ENCODE results near the gene DCTN1.

The DCTN1 gene

GRCh38 chr2:74420006-74420405, 39.9 kb upstream of the DCTN1 start:
- H2AK5ac ChIP-seq (ENCODE audit: low read length) = no peak overlapping the region
- H3K4me1 ChIP-seq (ENCODE audit: control insufficient read depth, low read depth, low read length) = no peaks in the 10 kb centered on the region
- H3K56ac ChIP-seq (ENCODE audit: low read length) = no peak overlapping the region
- no peaks in the 10 kb centered on the region for H3K27me3 ChIP-seq (ENCODE audit: insufficient read depth, low read length, poor library complexity)
- H3K18ac ChIP-seq (ENCODE audit: low read length) = no peak overlapping the region
- H2BK5ac ChIP-seq (ENCODE audit: low read length) = no peak overlapping the region
- DNase-seq = no peak
- no peak overlapping the region for H3K4me2 ChIP-seq (ENCODE audit: low read length)
- H3K79me2 ChIP-seq (ENCODE audit: control insufficient read depth, insufficient read depth, low read length) = no peaks in the 10 kb centered on the region
- H3K79me1 ChIP-seq (ENCODE audit: low read length) = no peaks in the 10 kb centered on the region
- no peak overlapping the region for H3K9ac ChIP-seq (ENCODE audit: low read length)
- H3K4ac ChIP-seq (ENCODE audit: low read depth, low read length) = no peak overlapping the region
- no peak overlapping the region for H4K8ac ChIP-seq (ENCODE audit: low read depth, low read length)
- no peak overlapping the region for H2BK15ac ChIP-seq (replicated peaks; ENCODE audit: low read depth)
- no peak overlapping the region for H3K27ac ChIP-seq (ENCODE audit: low read depth, low read length)
- H3K23ac ChIP-seq (ENCODE audit: low read length) = no peak overlapping the region
- no CpG with 5 or more reads among the region's 2 CpGs for WGBS (ENCODE audit: extremely low coverage, insufficient coverage, low lambda C conversion rate)
- H4K5ac ChIP-seq (ENCODE audit: low read length) = no peak overlapping the region
- no peaks in the 10 kb centered on the region for H3K36me3 ChIP-seq (ENCODE audit: control insufficient read depth, insufficient read depth, low read length)
- H3K4me3 ChIP-seq (ENCODE audit: low read length) = no peak overlapping the region
- no peak overlapping the region for H2BK120ac ChIP-seq (ENCODE audit: low read depth, low read length)

GRCh38 chr2:74419345-74419744, 39.2 kb upstream of the DCTN1 start:
- Histone ChIP-seq H2BK15ac (replicated peaks; ENCODE audit: low read depth) (no peak overlapping the region), H3K9ac (ENCODE audit: low read length) (no peak overlapping the region), H3K27ac (ENCODE audit: low read depth, low read length) (no peak overlapping the region), H3K36me3 (ENCODE audit: control insufficient read depth, insufficient read depth, low read length) (no peaks in the 10 kb centered on the region), H2BK120ac (ENCODE audit: low read depth, low read length) (no peak overlapping the region), H3K4me1 (ENCODE audit: control insufficient read depth, low read depth, low read length) (no peaks in the 10 kb centered on the region), H2AK5ac (ENCODE audit: low read length) (no peak overlapping the region), H3K56ac (ENCODE audit: low read length) (no peak overlapping the region), H3K23ac (ENCODE audit: low read length) (no peak overlapping the region), H3K79me2 (ENCODE audit: control insufficient read depth, insufficient read depth, low read length) (no peaks in the 10 kb centered on the region), H4K8ac (ENCODE audit: low read depth, low read length) (no peak overlapping the region), H3K79me1 (ENCODE audit: low read length) (no peaks in the 10 kb centered on the region), H3K4me3 (ENCODE audit: low read length) (no peak overlapping the region), H3K18ac (ENCODE audit: low read length) (no peak overlapping the region), H4K5ac (ENCODE audit: low read length) (no peak overlapping the region), H3K4ac (ENCODE audit: low read depth, low read length) (no peak overlapping the region), H2BK5ac (ENCODE audit: low read length) (no peak overlapping the region), H3K4me2 (ENCODE audit: low read length) (no peak overlapping the region), H3K27me3 (ENCODE audit: insufficient read depth, low read length, poor library complexity) (no peaks in the 10 kb centered on the region)
- WGBS (ENCODE audit: extremely low coverage, insufficient coverage, low lambda C conversion rate) = no CpG with 5 or more reads among the region's 1 CpG
- DNase-seq = no peak

GRCh38 chr2:74418312-74418711, 38.2 kb upstream of the DCTN1 start:
- no peak overlapping the region for H2BK15ac ChIP-seq (replicated peaks; ENCODE audit: low read depth)

GRCh38 chr2:74417763-74418162, 37.7 kb upstream of the DCTN1 start:
- Histone ChIP-seq H3K4ac (ENCODE audit: low read depth, low read length) (no peak overlapping the region), H3K18ac (ENCODE audit: low read length) (no peak overlapping the region), H3K9ac (ENCODE audit: low read length) (no peak overlapping the region), H2AK5ac (ENCODE audit: low read length) (no peak overlapping the region), H2BK5ac (ENCODE audit: low read length) (no peak overlapping the region), H3K4me1 (ENCODE audit: control insufficient read depth, low read depth, low read length) (no peaks in the 10 kb centered on the region), H3K36me3 (ENCODE audit: control insufficient read depth, insufficient read depth, low read length) (no peaks in the 10 kb centered on the region), H4K8ac (ENCODE audit: low read depth, low read length) (no peak overlapping the region), H3K4me2 (ENCODE audit: low read length) (no peak overlapping the region), H3K79me1 (ENCODE audit: low read length) (no peaks in the 10 kb centered on the region), H3K56ac (ENCODE audit: low read length) (no peak overlapping the region), H3K27ac (ENCODE audit: low read depth, low read length) (no peak overlapping the region), H3K79me2 (ENCODE audit: control insufficient read depth, insufficient read depth, low read length) (no peaks in the 10 kb centered on the region), H3K4me3 (ENCODE audit: low read length) (no peak overlapping the region), H2BK15ac (replicated peaks; ENCODE audit: low read depth) (no peak overlapping the region), H4K5ac (ENCODE audit: low read length) (no peak overlapping the region), H2BK120ac (ENCODE audit: low read depth, low read length) (no peak overlapping the region), H3K27me3 (ENCODE audit: insufficient read depth, low read length, poor library complexity) (no peaks in the 10 kb centered on the region), H3K23ac (ENCODE audit: low read length) (no peak overlapping the region)
- DNase-seq = no peak
- WGBS (ENCODE audit: extremely low coverage, insufficient coverage, low lambda C conversion rate) = no CpG with 5 or more reads among the region's 6 CpGs

More at GRCh38 chr2:74418312-74418711, 38.2 kb upstream of the DCTN1 start:
- no CpG with 5 or more reads among the region's 27 CpGs for WGBS (ENCODE audit: extremely low coverage, insufficient coverage, low lambda C conversion rate)
- Histone ChIP-seq H3K18ac (ENCODE audit: low read length) (no peak overlapping the region), H3K4ac (ENCODE audit: low read depth, low read length) (no peak overlapping the region), H3K4me2 (ENCODE audit: low read length) (no peak overlapping the region), H4K8ac (ENCODE audit: low read depth, low read length) (no peak overlapping the region), H3K79me1 (ENCODE audit: low read length) (no peaks in the 10 kb centered on the region), H2BK5ac (ENCODE audit: low read length) (no peak overlapping the region), H4K5ac (ENCODE audit: low read length) (no peak overlapping the region), H3K4me3 (ENCODE audit: low read length) (no peak overlapping the region), H2BK120ac (ENCODE audit: low read depth, low read length) (no peak overlapping the region), H2AK5ac (ENCODE audit: low read length) (no peak overlapping the region), H3K36me3 (ENCODE audit: control insufficient read depth, insufficient read depth, low read length) (no peaks in the 10 kb centered on the region), H3K27me3 (ENCODE audit: insufficient read depth, low read length, poor library complexity) (no peaks in the 10 kb centered on the region), H3K79me2 (ENCODE audit: control insufficient read depth, insufficient read depth, low read length) (no peaks in the 10 kb centered on the region), H3K27ac (ENCODE audit: low read depth, low read length) (no peak overlapping the region), H3K56ac (ENCODE audit: low read length) (no peak overlapping the region), H3K9ac (ENCODE audit: low read length) (no peak overlapping the region), H3K4me1 (ENCODE audit: control insufficient read depth, low read depth, low read length) (no peaks in the 10 kb centered on the region), H3K23ac (ENCODE audit: low read length) (no peak overlapping the region)
- DNase-seq = no peak

GRCh38 chr2:74417197-74417596, 37.1 kb upstream of the DCTN1 start:
- no peaks in the 10 kb centered on the region for H3K79me2 ChIP-seq (ENCODE audit: control insufficient read depth, insufficient read depth, low read length)
- no peak overlapping the region for H3K18ac ChIP-seq (ENCODE audit: low read length)
- no peak overlapping the region for H2BK15ac ChIP-seq (replicated peaks; ENCODE audit: low read depth)
- H2BK120ac ChIP-seq (ENCODE audit: low read depth, low read length) = no peak overlapping the region
- H4K5ac ChIP-seq (ENCODE audit: low read length) = no peak overlapping the region
- no peaks in the 10 kb centered on the region for H3K4me1 ChIP-seq (ENCODE audit: control insufficient read depth, low read depth, low read length)
- no CpG with 5 or more reads among the region's 3 CpGs for WGBS (ENCODE audit: extremely low coverage, insufficient coverage, low lambda C conversion rate)
- no peak overlapping the region for H2BK5ac ChIP-seq (ENCODE audit: low read length)
- H3K9ac ChIP-seq (ENCODE audit: low read length) = no peak overlapping the region
- no peak overlapping the region for H2AK5ac ChIP-seq (ENCODE audit: low read length)
- no peak overlapping the region for H4K8ac ChIP-seq (ENCODE audit: low read depth, low read length)
- H3K79me1 ChIP-seq (ENCODE audit: low read length) = no peaks in the 10 kb centered on the region
- H3K27ac ChIP-seq (ENCODE audit: low read depth, low read length) = no peak overlapping the region
- H3K56ac ChIP-seq (ENCODE audit: low read length) = no peak overlapping the region
- no peak overlapping the region for H3K23ac ChIP-seq (ENCODE audit: low read length)
- no peaks in the 10 kb centered on the region for H3K27me3 ChIP-seq (ENCODE audit: insufficient read depth, low read length, poor library complexity)
- H3K4me3 ChIP-seq (ENCODE audit: low read length) = no peak overlapping the region
- no peak overlapping the region for H3K4me2 ChIP-seq (ENCODE audit: low read length)
- DNase-seq = no peak
- no peak overlapping the region for H3K4ac ChIP-seq (ENCODE audit: low read depth, low read length)
- no peaks in the 10 kb centered on the region for H3K36me3 ChIP-seq (ENCODE audit: control insufficient read depth, insufficient read depth, low read length)

GRCh38 chr2:74416778-74417177, 36.7 kb upstream of the DCTN1 start:
- no CpG with 5 or more reads among the region's 3 CpGs for WGBS (ENCODE audit: extremely low coverage, insufficient coverage, low lambda C conversion rate)
- Histone ChIP-seq H3K4me2 (ENCODE audit: low read length) (no peak overlapping the region), H3K4me3 (ENCODE audit: low read length) (no peak overlapping the region)

More at GRCh38 chr2:74416778-74417177, 36.7 kb upstream of the DCTN1 start:
- Histone ChIP-seq H2BK15ac (replicated peaks; ENCODE audit: low read depth) (no peak overlapping the region), H2BK120ac (ENCODE audit: low read depth, low read length) (no peak overlapping the region), H3K27me3 (ENCODE audit: insufficient read depth, low read length, poor library complexity) (no peaks in the 10 kb centered on the region), H3K4ac (ENCODE audit: low read depth, low read length) (no peak overlapping the region), H3K79me1 (ENCODE audit: low read length) (no peaks in the 10 kb centered on the region), H4K5ac (ENCODE audit: low read length) (no peak overlapping the region), H3K56ac (ENCODE audit: low read length) (no peak overlapping the region), H3K36me3 (ENCODE audit: control insufficient read depth, insufficient read depth, low read length) (no peaks in the 10 kb centered on the region), H4K8ac (ENCODE audit: low read depth, low read length) (no peak overlapping the region), H3K79me2 (ENCODE audit: control insufficient read depth, insufficient read depth, low read length) (no peaks in the 10 kb centered on the region), H3K27ac (ENCODE audit: low read depth, low read length) (no peak overlapping the region), H2AK5ac (ENCODE audit: low read length) (no peak overlapping the region), H3K23ac (ENCODE audit: low read length) (no peak overlapping the region), H2BK5ac (ENCODE audit: low read length) (no peak overlapping the region), H3K9ac (ENCODE audit: low read length) (no peak overlapping the region), H3K18ac (ENCODE audit: low read length) (no peak overlapping the region), H3K4me1 (ENCODE audit: control insufficient read depth, low read depth, low read length) (no peaks in the 10 kb centered on the region)
- DNase-seq = no peak
